ENCODE measurements around the gene KIF15.
"Not testable (repeated sequence)": the region's sequence is repeated elsewhere in the genome, so short reads cannot be mapped to it uniquely, and the experiment has no call there.

KIF15 gene

GRCh38 chr3:44761424-44762169 lies at the start of gene KIF15, which contains the start of gene KIAA1143:
Gene KIF15 (plus strand): TSS chr3:44761794. CDS start chr3:44761866, 72 bp downstream.
Gene KIAA1143 (minus strand): TSS chr3:44761619. CDS start chr3:44761602, 17 bp downstream.
- DNase-seq: peak; percentile 99

GRCh38 chr3:44712455-44713075 lies 49.0 kb upstream of the KIF15 start, which contains the start of gene ZNF502:
Gene ZNF502 (plus strand): TSS chr3:44712660. CDS start chr3:44720262, 7,602 bp downstream.
- peak; percentile 44 for DNase-seq

GRCh38 chr3:44721231-44722102 lies 40.1 kb upstream of the KIF15 start:
- DNase-seq: no peak

- no peak for DNase-seq
Measured at GRCh38 chr3:44722103-44722401, 39.5 kb upstream of the KIF15 start.

- peak; percentile 74 for DNase-seq
Measured at GRCh38 chr3:44729384-44729910, 32.1 kb upstream of the KIF15 start, which contains the start of gene ZNF501. Gene ZNF501 (plus strand): TSS chr3:44729635. CDS start chr3:44734422, 4,787 bp downstream.

- DNase-seq: no peak
Measured at GRCh38 chr3:44734646-44735168, 26.9 kb upstream of the KIF15 start.

GRCh38 chr3:44761101-44761423 lies 532 bp upstream of the KIF15 start:
- DNase-seq: no peak

- DNase-seq: no peak
Measured at GRCh38 chr3:44762170-44762677, 630 bp downstream of the KIF15 start.

GRCh38 chr3:44762690-44763089 lies 1.1 kb downstream of the KIF15 start:
- no peak for DNase-seq

GRCh38 chr3:44764248-44764647 lies 2.7 kb downstream of the KIF15 start:
- DNase-seq: no peak

- DNase-seq: no peak
Measured at GRCh38 chr3:44771424-44772098, 10.0 kb downstream of the KIF15 start.

- no peak for DNase-seq
Measured at GRCh38 chr3:44772099-44772442, 10.5 kb downstream of the KIF15 start.

- no peak for DNase-seq
Measured at GRCh38 chr3:44782891-44783290, 21.3 kb downstream of the KIF15 start.

- DNase-seq: no peak
Measured at GRCh38 chr3:44795197-44795596, 33.6 kb downstream of the KIF15 start.

GRCh38 chr3:44802011-44802410 lies 40.4 kb downstream of the KIF15 start:
- DNase-seq: no peak

- DNase-seq: no peak
Measured at GRCh38 chr3:44803298-44803697, 41.7 kb downstream of the KIF15 start.

GRCh38 chr3:44805960-44806359 lies 44.4 kb downstream of the KIF15 start:
- no peak for DNase-seq

GRCh38 chr3:44814751-44815150 lies 53.2 kb downstream of the KIF15 start:
- DNase-seq: no peak

GRCh38 chr3:44816334-44816733 lies 54.7 kb downstream of the KIF15 start:
- DNase-seq: not testable (repeated sequence)

GRCh38 chr3:44821206-44821605 lies 59.6 kb downstream of the KIF15 start:
- DNase-seq: not testable (repeated sequence)

- no peak for DNase-seq
Measured at GRCh38 chr3:44825264-44825925, 63.8 kb downstream of the KIF15 start.

GRCh38 chr3:44827196-44827595 lies 65.6 kb downstream of the KIF15 start:
- DNase-seq: no peak

Measured in activated T-cell treated with anti-CD3 and anti-CD28 coated beads for 4 hours (primary cell).